Neutrophil (primary cell): ENCODE measurements around the gene UXS1.

Experiments used
- H3K27ac ChIP-seq: fragments of 200-600 bp; sonication (generic); 2 replicates; pipeline ENCODE4 v1.5.1; 2016; ENCODE audit warnings: mild to moderate bottlenecking, moderate library complexity
- H3K27me3 ChIP-seq: fragments of 200-600 bp; sonication (generic); 2 replicates; pipeline ENCODE4 v1.6.0; 2016; ENCODE audit warnings: mild to moderate bottlenecking
- H3K36me3 ChIP-seq: fragments of 200-600 bp; sonication (generic); 2 replicates; pipeline ENCODE4 v1.5.1; 2017
- H3K4me1 ChIP-seq, 2 experiments: fragments of 200-600 bp in 1 of 2; sonication (generic) in 1 of 2; 1 replicate in 1 of 2; 2 replicates in 1 of 2; pipeline versions ENCODE4 v1.5.1 to v1.6.1; 2013 to 2016; ENCODE audit warnings: low read depth in 1 of 2, low read length in 1 of 2, mild to moderate bottlenecking in 1 of 2, moderate library complexity in 1 of 2; ENCODE audit not compliant: control insufficient read depth in 1 of 2, insufficient read depth in 1 of 2
- H3K4me3 ChIP-seq, 2 experiments: fragments of 200-600 bp in 1 of 2; sonication (generic) in 1 of 2; 1 replicate in 1 of 2; 2 replicates in 1 of 2; pipeline ENCODE4 v1.5.1; 2013 to 2016; ENCODE audit warnings: low read depth in 1 of 2, low read length in 1 of 2, mild to moderate bottlenecking in 1 of 2, moderate library complexity in 1 of 2
- H3K9me3 ChIP-seq: fragments of 200-600 bp; sonication (generic); 2 replicates; pipeline ENCODE4 v1.5.1; 2016
- CTCF ChIP-seq: fragments of 200-600 bp; sonication (generic); IDR thresholded peaks from 2 replicates; pipeline ENCODE4 v1.5.1; 2016; ENCODE audit warnings: antibody characterized with exemption

UXS1 gene

GRCh38 chr2:106053581-106053980 lies 140.5 kb downstream of the UXS1 start:
- Histone ChIP-seq H3K36me3 (no peaks in the 10 kb centered on the region), H3K27ac (no peak overlapping the region), H3K27me3 (no peaks in the 10 kb centered on the region), H3K9me3 (no peaks in the 10 kb centered on the region), H3K4me3 (no peak overlapping the region), H3K4me1 (no peaks in the 10 kb centered on the region)
- no peak for TF ChIP-seq CTCF

- Histone ChIP-seq H3K27ac (no peak overlapping the region), H3K4me3 (no peak overlapping the region), H3K4me1 (no peaks in the 10 kb centered on the region), H3K9me3 (no peaks in the 10 kb centered on the region), H3K36me3 (no peaks in the 10 kb centered on the region), H3K27me3 (no peaks in the 10 kb centered on the region)
- no peak for TF ChIP-seq CTCF
Observed at GRCh38 chr2:106053116-106053515, 141.0 kb downstream of the UXS1 start.

- Histone ChIP-seq H3K27me3 (no peaks in the 10 kb centered on the region), H3K27ac (no peak overlapping the region), H3K4me1 (no peaks in the 10 kb centered on the region), H3K36me3 (no peaks in the 10 kb centered on the region), H3K4me3 (no peak overlapping the region), H3K9me3 (no peaks in the 10 kb centered on the region)
- no peak for TF ChIP-seq CTCF
Observed at GRCh38 chr2:106044859-106045258, 149.2 kb downstream of the UXS1 start.

GRCh38 chr2:106044021-106044420 lies 150.1 kb downstream of the UXS1 start:
- no peak overlapping the region for H3K4me3 ChIP-seq
- no peaks in the 10 kb centered on the region for H3K9me3 ChIP-seq
- no peaks in the 10 kb centered on the region for H3K36me3 ChIP-seq
- no peaks in the 10 kb centered on the region for H3K4me1 ChIP-seq
- no peaks in the 10 kb centered on the region for H3K27me3 ChIP-seq
- no peak overlapping the region for H3K27ac ChIP-seq
- TF ChIP-seq CTCF: no peak
